GM12878 (cell line): ENCODE measurements around the gene S1PR3. TPM values are rescaled to one million over a fixed set of nuclear protein-coding genes. Genes with fewer than 3 reads are reported as not detected.

Source experiments
- ATAC-seq: fragments of 200-7000 bp; cut with Tn5 transposase; 3 replicates; pipeline ENCODE4 v1.9.1; 2020; ENCODE audit warnings: mild to moderate bottlenecking, moderate library complexity
- BruUV-seq: library from RNA; stranded (reverse); fragments of 400-500 nt; replicated peaks from 2 replicates; lab custom pipeline; 2021; lab: Mats Ljungman, UMichigan
- CTCF ChIA-PET: fragments of 300-600 bp; sonication (Branson Sonifier 250); formaldehyde crosslinking; extraction: SDS; loops from one replicate; lab custom pipeline; 2021; ENCODE audit warnings: inconsistent platforms; lab: Yijun Ruan, JAX
- POLR2A ChIA-PET: fragments of 350-600 bp; formaldehyde crosslinking; extraction: SDS; loops from one replicate; lab custom pipeline; 2021; ENCODE audit warnings: inconsistent platforms; lab: Charles Lee
- RAD21 ChIA-PET: fragments of 300-600 bp; sonication (Branson Sonifier 250); formaldehyde crosslinking; loops from one replicate; lab custom pipeline; 2023; ENCODE audit warnings: antibody characterized with exemption; ENCODE audit not compliant: unreplicated experiment; lab: Charles Lee
- SMC1A ChIA-PET: fragments of 300-600 bp; sonication (Branson Sonifier 250); formaldehyde crosslinking; loops from one replicate; lab custom pipeline; 2023; ENCODE audit not compliant: unreplicated experiment, uncharacterized antibody; lab: Charles Lee
- DNase-seq: peaks from one replicate; pipeline ENCODE4 v3.0.0-alpha.2; 2011; ENCODE audit warnings: low read depth, low spot score
- FAIRE-seq: peaks from 3 replicates; lab custom pipeline; 2011; peaks lifted over from hg19 to GRCh38; lab: Jason Lieb, UNC
- H2AFZ ChIP-seq: 2 replicates; pipeline ENCODE4 v1.6.0; 2011; ENCODE audit warnings: low read depth, low read length, control low read depth; ENCODE audit not compliant: control insufficient read depth
- H3K27ac ChIP-seq: 2 replicates; pipeline ENCODE4 v1.5.1; 2011; ENCODE audit warnings: control low read depth; ENCODE audit not compliant: control insufficient read depth, insufficient read depth
- H3K27me3 ChIP-seq, 2 experiments: replicated peaks in 1 of 2; 2 replicates each; pipeline versions ENCODE4 v1.6.0 to v1.6.1; 2011; ENCODE audit warnings: low read length in 1 of 2; ENCODE audit not compliant: control insufficient read depth in 2 of 2, insufficient read depth in 2 of 2
- H3K36me3 ChIP-seq, 2 experiments: 2 replicates each; pipeline ENCODE4 v1.5.1; 2011; ENCODE audit warnings: low read length in 1 of 2; ENCODE audit not compliant: control insufficient read depth in 2 of 2, insufficient read depth in 2 of 2
- H3K4me1 ChIP-seq: 2 replicates; pipeline ENCODE4 v1.6.1; 2011; ENCODE audit warnings: mild to moderate bottlenecking, low read length, moderate library complexity, mixed read lengths; ENCODE audit not compliant: control insufficient read depth, insufficient read depth
- H3K4me2 ChIP-seq: 2 replicates; pipeline ENCODE4 v1.6.0; 2011; ENCODE audit warnings: control low read depth; ENCODE audit not compliant: control insufficient read depth, insufficient read depth
- H3K4me3 ChIP-seq: fragments of 200-600 bp; sonication (generic); 2 replicates; pipeline ENCODE4 v1.5.1; 2016
- H3K79me2 ChIP-seq: 2 replicates; pipeline ENCODE4 v1.6.0; 2011; ENCODE audit warnings: low read length; ENCODE audit not compliant: control insufficient read depth, insufficient read depth
- H3K9ac ChIP-seq: 2 replicates; pipeline ENCODE4 v1.8.0; 2011; ENCODE audit warnings: low read length, control low read depth, mixed read lengths; ENCODE audit not compliant: control insufficient read depth, insufficient read depth
- H3K9me3 ChIP-seq: replicated peaks from 3 replicates; pipeline ENCODE4 v1.5.1; 2011; ENCODE audit warnings: mild to moderate bottlenecking, low read length; ENCODE audit not compliant: control insufficient read depth, insufficient read depth
- H4K20me1 ChIP-seq: 2 replicates; pipeline ENCODE4 v1.6.0; 2011; ENCODE audit not compliant: control insufficient read depth, insufficient read depth
- NFIC ChIP-seq: IDR thresholded peaks from 2 replicates; pipeline ENCODE4 v1.6.1; 2012; ENCODE audit warnings: low read depth, mild to moderate bottlenecking, inconsistent platforms, low read length, moderate library complexity
- NR2C1 ChIP-seq: fragments of 450-650 bp; IDR thresholded peaks from 2 replicates; pipeline ENCODE4 v1.6.1; 2017; ENCODE audit warnings: antibody characterized with exemption, mild to moderate bottlenecking, moderate library complexity
- NRF1 ChIP-seq: conservative IDR thresholded peaks from 2 replicates; pipeline ENCODE4 v1.6.1; 2011; ENCODE audit warnings: mild to moderate bottlenecking, low read depth, low read length, improper control_type of control experiment
- ZNF274 ChIP-seq: IDR thresholded peaks from one replicate; pipeline ENCODE4 v1.8.0; 2011; ENCODE audit not compliant: insufficient read length, insufficient read depth
- ZNF384 ChIP-seq: IDR thresholded peaks from 2 replicates; pipeline ENCODE4 v1.6.1; 2012; ENCODE audit warnings: low read depth, mild to moderate bottlenecking, low read length, improper control_type of control experiment, borderline replicate concordance
- ZNF687 ChIP-seq: fragments of 450-650 bp; IDR thresholded peaks from 2 replicates; pipeline ENCODE4 v1.6.1; 2017; ENCODE audit warnings: mild to moderate bottlenecking, moderate library complexity
- WGBS: methylation state at CpG from one replicate; pipeline ENCODE4 v1.1.6; 2016; ENCODE audit warnings: low lambda C conversion rate; ENCODE audit not compliant: insufficient replicate concordance, insufficient coverage; ENCODE audit errors: missing lambda C conversion rate; 5-methylcytosine and 5-hydroxymethylcytosine counted together
- in situ Hi-C: fragments of 300-500 bp; cut with MboI; formaldehyde crosslinking; loops from 9 replicates; pipeline ENCODE4 v1.14.3; 2018; ENCODE audit warnings: mixed read lengths
- intact Hi-C: fragments of 100-400 bp; cut with micrococcal nuclease; formaldehyde crosslinking; loops from one replicate; pipeline ENCODE4 v1.14.2; 2022; ENCODE audit not compliant: unreplicated experiment
- polyA plus RNA-seq, 11 experiments: library from polyadenylated mRNA; depleted of rRNA in 4 of 11; unstranded in 6 of 11; stranded (reverse) in 5 of 11; fragments of >200 nt; fragmentation: Nextera tagmentation in 4 of 11; fragmentation: Illumina TruSeq in 1 of 11; extraction: Ambion mirVana in 4 of 11; extraction: Trizol in 1 of 11; gene quantifications; 1 replicate in 1 of 11; 2 replicates in 10 of 11; pipeline versions ENCODE4 v1.2.1 to v1.2.3, GENCODE V29; 2011 to 2016; ENCODE audit warnings: inconsistent platforms in 2 of 11, missing spikeins in 2 of 11, low read depth in 1 of 11
- total RNA-seq, 4 experiments: library from RNA; depleted of rRNA in 3 of 4; stranded (reverse); fragments of >200 nt in 3 of 4; fragmentation: Illumina TruSeq in 1 of 4; extraction: Trizol in 1 of 4; gene quantifications; 2 replicates each; pipeline versions ENCODE4 v1.2.1 to v1.2.3, GENCODE V29; 2013 to 2021

Gene S1PR3
- total and polyA plus RNA-seq, 10 of the 15 experiments (the other 5 are each of a cell fraction or from before 2014, with no cell fraction given), result 0.01 to 0.18 (median 0.01) TPM; not detected in 7

GRCh38 chr9:89032173-89032572, 40.9 kb downstream of the S1PR3 start (continued):
- no peak for TF ChIP-seq ZNF687
- TF ChIP-seq ZNF274, result no peak

GRCh38 chr9:89032661-89033060, 41.4 kb downstream of the S1PR3 start:
- TF ChIP-seq NRF1, result no peak
- no peak for TF ChIP-seq ZNF384
- TF ChIP-seq NFIC, result no peak
- TF ChIP-seq NR2C1, result no peak
- SMC1A ChIA-PET, result interaction anchor here (0.7 kb wide), 1 partner anchor 10 kb away, joined by 3 read pairs; no protein-coding TSS in a partner anchor
- H3K4me1 ChIP-seq, result no peaks in the 10 kb centered on the region
- no peak overlapping the region for H3K4me2 ChIP-seq
- H3K36me3 ChIP-seq, result no peaks in the 10 kb centered on the region
- DNase-seq, result no peak
- no peak for FAIRE-seq
- in situ Hi-C loops, result no loop called here
- no peak overlapping the region for H3K4me3 ChIP-seq
- H3K27me3 ChIP-seq, result no peaks in the 10 kb centered on the region
- intact Hi-C loops, result no loop called here
- POLR2A ChIA-PET, result no interaction called here
- H2AFZ ChIP-seq, result no peak overlapping the region
- H3K9ac ChIP-seq, result no peak overlapping the region
- RAD21 ChIA-PET, result no interaction called here
- H3K9me3 ChIP-seq, result no peaks in the 10 kb centered on the region
- H3K27ac ChIP-seq, result no peak overlapping the region
- no peak for ATAC-seq
- WGBS, result 20% methylated on average over 5 of the region's 5 CpGs
- BruUV-seq, result no TSS peak
- no peaks in the 10 kb centered on the region for H3K79me2 ChIP-seq
- CTCF ChIA-PET, result interaction anchor here (1.8 kb wide), 1 partner anchor 32 kb away, joined by 6 read pairs; no protein-coding TSS in a partner anchor
- H4K20me1 ChIP-seq, result no peaks in the 10 kb centered on the region
